Retinal pigment epithelial cell (primary cell): Measurements from ENCODE around the gene RRAGC.

Source experiments
- DNase-seq: peaks from one replicate; pipeline ENCODE4 v3.0.0-alpha.2; 2010; ENCODE audit warnings: low read depth
- H3K4me3 ChIP-seq: 2 replicates; pipeline ENCODE4 v1.5.1; 2011; ENCODE audit warnings: mild to moderate bottlenecking, low read length, control low read depth, moderate library complexity
- CTCF ChIP-seq: conservative IDR thresholded peaks from 2 replicates; pipeline ENCODE4 v1.5.1; 2011; ENCODE audit warnings: low read depth, low read length, control low read depth, inconsistent platforms

RRAGC gene

GRCh38 chr1:38892976-38893375, 33.4 kb upstream of the RRAGC start:
- DNase-seq: no peak
- no peak overlapping the region for H3K4me3 ChIP-seq
- no peak for TF ChIP-seq CTCF

- peak; percentile 36 for TF ChIP-seq CTCF
- no peak for DNase-seq
- no peak overlapping the region for H3K4me3 ChIP-seq
These were observed 32.2 kb upstream of the RRAGC start for GRCh38 chr1:38891753-38892152.

DNA sequence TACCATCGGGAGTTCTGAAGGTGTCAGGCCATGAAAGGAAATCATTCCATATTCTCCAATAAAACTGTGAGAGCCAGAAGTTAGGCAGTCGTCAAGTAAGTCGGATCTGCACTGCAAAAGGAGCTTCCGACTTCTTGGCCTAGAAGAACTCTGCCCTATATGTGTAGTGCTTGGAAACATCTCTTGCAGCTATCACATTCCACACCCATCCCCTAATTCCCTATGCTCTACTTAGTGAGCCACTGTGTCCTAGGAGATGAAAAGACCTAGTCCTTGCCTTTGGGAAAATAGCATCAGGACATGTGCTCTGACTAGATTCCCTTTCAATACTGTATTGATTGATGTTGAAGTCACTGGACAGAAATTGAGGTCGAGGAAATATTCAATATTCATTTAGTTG, 30.0 kb upstream of the RRAGC start:
- no peak for TF ChIP-seq CTCF
- no peak overlapping the region for H3K4me3 ChIP-seq
- DNase-seq: no peak

GRCh38 chr1:38888423-38889333, 29.1 kb upstream of the RRAGC start:
- TF ChIP-seq CTCF: no peak
- H3K4me3 ChIP-seq: no peak overlapping the region
- no peak for DNase-seq

GRCh38 chr1:38885092-38885491, 25.5 kb upstream of the RRAGC start:
- DNase-seq: no peak
- no peak overlapping the region for H3K4me3 ChIP-seq
- TF ChIP-seq CTCF: no peak

DNA sequence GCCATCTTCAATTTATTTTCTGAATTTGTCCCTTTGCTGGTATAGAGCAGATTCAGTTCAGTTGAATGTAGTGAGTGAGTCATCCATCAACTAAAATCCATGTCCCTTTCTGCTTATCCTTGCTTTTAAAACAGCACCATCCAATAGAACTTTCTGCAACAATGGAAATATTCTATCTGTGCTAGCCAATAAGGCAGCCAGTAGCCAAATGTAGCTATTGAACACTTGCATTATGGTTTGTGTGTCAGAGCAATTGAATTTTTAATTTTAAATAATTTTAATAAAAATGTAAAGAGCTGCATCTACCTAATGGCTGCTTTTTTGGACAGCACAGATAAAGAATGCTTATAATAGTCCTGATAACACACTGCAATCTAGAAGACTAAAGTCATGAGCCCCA, 21.9 kb upstream of the RRAGC start, which contains the start of gene GJA9:
Gene GJA9 (minus strand): TSS at position 101 of the 400 bp plus-strand sequence. CDS start 5,489 bp downstream, outside the sequence.
- no peak within 1 kb of the TSS for H3K4me3 ChIP-seq
- TF ChIP-seq CTCF: no peak
- no peak for DNase-seq

DNA sequence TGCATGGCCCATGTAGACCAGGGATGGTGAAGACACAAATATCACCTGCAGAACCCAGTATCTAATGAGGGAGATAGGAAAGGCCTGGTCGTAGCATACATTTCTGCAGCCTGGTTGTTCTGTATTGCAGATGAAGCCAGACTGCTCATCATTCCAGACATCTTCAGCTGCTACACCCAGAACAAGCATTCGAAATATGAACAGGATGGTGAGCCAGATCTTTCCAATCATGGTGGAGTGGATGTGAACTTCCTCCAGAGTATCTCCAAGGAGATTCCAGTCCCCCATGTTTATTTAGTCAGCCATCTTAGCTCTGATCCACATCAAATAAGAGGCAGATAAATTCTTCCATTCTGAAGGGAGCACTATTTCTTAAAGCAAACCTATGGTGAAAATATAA, 16.2 kb upstream of the RRAGC start:
- no peak overlapping the region for H3K4me3 ChIP-seq
- TF ChIP-seq CTCF: no peak
- no peak for DNase-seq
